Left lobe of liver (tissue), 2 donors: Measurements from ENCODE around the gene ANKS1A. TPM values are rescaled to one million over a fixed set of nuclear protein-coding genes. Genes with fewer than 3 reads are reported as not detected.
A peak's percentile ranks its signal among the peaks of the same experiment; 100 is the strongest.

Source experiments
- ATAC-seq: fragments of 200-7000 bp; cut with Tn5 transposase; one replicate; pipeline ENCODE4 v1.9.1; 2020; ENCODE audit warnings: mild to moderate bottlenecking, moderate library complexity
- DNase-seq: peaks from one replicate; pipeline ENCODE4 v3.0.0-alpha.2; 2020; ENCODE audit warnings: low spot score
- total RNA-seq: library from RNA; stranded (reverse); gene quantifications from one replicate; pipeline ENCODE4 v1.2.1, GENCODE V29; 2021
- donor health status: DM: no; HTN: no; CAD: no; lungs with moderate emphysema.
- donor health status: DM: no; HTN: yes; CAD: no.

The ANKS1A gene
- total RNA-seq, 1 donor from 2014 or later, result 13.4 TPM

DNA sequence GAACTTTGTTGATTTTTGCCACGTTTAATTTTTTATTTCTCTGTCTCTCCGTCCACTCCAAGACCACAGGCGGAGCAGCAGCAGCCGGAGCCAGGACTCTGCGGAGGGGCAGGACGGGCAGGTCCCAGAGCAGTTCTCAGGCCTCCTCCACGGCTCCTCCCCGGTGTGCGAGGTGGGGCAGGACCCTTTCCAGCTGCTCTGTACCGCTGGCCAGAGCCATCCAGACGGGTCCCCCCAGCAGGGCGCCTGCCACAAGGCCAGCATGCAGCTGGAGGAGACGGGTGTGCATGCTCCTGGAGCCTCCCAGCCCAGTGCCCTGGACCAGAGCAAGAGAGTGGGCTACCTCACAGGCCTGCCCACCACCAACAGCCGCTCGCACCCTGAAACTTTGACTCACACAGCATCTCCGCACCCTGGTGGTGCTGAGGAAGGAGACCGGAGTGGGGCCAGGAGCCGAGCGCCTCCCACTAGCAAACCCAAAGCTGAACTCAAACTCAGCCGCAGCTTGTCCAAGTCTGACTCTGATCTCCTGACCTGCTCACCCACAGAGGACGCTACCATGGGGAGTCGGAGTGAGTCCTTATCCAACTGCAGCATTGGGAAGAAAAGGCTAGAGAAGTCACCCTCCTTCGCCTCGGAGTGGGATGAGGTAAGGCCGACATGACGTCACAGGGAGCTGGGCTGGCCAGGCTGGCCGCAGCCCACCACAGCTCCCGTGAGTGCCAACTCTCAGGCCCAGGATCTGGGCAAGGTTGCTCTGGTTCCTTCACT is 128.5 kb downstream of the ANKS1A start:
- peak; percentile 67 for ATAC-seq

DNA sequence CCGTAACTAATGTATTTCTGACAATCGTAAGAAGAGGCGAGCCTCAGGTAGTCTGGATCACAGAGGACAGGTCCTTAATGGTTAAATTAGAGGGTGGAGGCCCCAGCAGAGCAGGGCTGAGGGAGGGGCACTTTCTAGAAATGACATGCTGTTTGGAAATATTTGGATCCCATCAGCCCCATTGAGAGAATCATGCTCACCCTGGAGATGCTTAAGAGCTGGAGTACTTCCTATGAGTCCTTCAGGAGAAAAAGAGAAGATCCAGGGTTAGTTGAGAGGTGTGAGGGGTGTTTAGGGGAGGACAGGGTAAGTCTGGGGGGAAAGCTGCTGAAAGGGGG is 129.1 kb downstream of the ANKS1A start:
- DNase-seq (no peak), ATAC-seq (no peak)

More for the DNA sequence above, 128.5 kb downstream of the ANKS1A start:
- DNase-seq, result peak; percentile 50

DNA sequence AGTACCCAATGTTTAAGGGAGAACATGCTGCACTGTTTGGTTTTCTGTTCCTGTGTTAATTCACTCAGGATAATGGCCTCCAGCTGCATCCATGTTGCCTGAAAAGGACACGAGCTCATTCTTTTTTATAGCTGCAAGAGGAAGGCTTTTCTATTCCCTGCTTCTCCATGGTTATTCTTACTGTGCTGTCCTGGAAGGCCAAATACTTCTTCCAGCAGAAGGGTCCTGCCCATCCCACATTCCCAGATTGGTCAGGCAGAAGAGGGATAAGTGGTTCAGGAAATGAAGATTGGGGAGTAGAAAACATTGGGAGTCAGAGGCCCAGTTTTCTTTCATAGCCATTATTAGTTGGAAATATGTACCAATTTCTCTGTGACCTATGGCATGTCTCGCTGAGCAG is 129.7 kb downstream of the ANKS1A start:
- no peak for DNase-seq
- ATAC-seq, result no peak

DNA sequence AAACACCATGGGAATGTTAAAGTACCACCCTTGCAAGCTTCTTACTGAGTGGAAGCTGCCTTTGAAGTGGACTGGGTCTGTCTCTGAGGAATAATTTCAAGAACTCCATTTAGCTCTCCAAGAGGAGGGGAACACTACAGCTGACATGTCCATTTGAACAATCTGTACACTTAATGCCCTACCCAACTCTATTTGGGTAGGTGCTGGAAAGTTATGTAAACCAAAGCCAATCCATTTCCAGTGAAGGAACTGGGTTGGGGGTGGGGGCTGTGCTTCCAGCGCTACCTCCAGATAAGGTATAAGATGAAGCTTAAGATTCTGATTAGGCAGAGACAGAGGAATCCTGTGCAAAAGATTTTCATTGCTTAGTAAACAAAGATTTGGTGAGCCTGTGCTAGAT is 130.1 kb downstream of the ANKS1A start:
- DNase-seq (no peak), ATAC-seq (no peak)

DNA sequence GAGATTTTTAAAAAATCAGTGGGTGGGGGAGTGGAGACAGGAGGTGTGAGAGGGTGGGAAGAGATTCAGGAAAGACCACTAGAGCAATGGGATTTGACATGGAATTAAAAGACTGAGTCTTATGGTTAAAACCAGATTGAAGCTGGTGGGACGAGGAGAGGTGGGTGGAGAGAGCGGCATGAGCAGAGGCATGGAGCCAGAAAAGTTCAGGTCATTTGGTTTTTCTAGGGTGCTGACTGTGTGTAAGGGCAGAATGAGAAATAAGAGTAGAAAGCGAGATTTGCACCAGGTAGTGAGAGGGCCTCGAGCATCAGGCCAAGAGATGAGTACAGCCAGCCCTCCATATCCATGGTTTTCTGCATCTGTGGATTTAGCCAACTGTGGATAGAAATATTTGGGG is 130.8 kb downstream of the ANKS1A start:
- ATAC-seq, result no peak
- no peak for DNase-seq

DNA sequence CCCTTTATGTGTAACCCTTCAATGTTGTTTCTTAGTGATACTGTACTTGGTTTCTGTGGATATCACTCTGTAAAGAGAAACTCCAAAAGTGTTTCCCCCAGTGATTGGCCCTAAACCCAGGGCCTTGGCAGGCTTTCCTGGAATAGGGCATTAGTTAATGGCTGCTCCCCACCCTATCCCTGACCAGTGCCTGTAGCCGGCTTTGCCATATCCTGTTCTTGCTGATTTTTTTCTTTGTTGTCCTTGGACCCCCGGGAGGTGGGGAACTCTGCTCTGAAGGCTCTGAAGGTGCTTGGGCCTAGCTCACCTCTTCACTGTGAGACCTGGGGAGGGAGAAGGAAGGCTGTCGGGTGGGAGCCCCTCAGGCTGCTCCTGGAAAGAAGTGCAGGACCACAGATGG is 131.9 kb downstream of the ANKS1A start:
- no peak for DNase-seq
- ATAC-seq, result no peak

DNA sequence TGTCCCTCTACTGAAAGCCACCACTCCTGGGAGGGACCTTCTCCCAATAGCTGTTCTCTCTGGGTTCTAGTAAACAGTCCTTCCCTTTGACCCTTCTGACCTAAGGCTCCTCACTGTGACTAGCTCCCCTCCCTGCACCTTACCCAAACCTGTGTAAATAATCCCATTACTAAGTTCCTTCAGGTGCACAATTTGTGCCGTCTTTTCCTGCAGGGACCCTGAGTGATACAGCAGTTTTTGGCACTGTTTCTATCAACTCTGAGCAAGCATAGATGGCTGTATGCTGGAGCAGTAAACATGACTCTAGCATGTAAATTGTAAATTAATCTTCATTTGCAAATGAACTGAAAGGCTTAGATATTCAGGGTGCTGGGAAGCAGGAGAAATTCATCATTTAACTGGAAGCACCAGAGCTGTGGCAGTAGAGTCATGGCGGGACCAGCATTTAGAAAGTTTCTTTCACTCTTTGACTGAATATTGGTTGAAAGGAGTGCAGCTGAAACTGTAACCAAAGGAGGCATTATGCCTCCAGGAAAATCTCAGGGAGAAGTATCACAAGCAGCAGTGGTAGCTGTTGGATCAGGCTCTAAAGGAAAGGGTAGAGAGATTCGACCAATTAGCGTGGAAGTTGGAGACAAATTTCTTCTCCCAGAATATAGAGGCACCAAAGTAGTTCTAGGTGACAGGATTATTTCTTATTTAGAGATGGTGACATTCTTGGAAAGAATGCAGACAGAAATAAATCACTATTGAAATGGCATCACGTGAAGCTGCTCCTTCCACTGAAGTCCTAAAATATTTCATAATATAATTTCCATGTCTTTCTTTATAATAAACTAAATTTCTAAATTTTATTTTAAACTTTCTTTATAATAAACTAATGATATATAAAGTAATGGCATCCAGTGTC is 134.3 kb downstream of the ANKS1A start:
- no peak for ATAC-seq

DNA sequence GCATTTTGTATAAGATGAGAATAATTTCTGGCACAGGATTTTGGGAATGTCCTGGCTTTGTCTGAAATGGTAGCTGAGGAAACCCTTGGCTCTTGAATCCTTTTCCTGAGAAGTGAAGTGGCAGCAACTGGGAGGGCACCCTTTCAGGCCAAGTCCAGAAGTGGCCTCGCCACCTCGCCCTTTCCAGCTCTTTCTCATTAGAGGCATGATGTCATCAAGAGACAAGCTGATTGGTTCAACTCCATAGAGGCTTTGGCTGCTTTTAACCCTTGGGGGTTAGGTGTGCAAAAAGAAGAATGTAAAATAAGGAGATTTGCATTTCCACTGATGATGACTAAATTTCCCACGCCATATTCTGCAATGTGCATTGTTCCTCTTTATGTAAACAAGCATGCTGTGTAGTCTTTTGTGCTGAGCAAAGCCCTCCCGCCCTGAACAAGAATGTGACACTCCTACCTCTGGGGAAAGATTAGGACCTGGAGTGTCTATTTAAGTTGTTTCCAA is 135.5 kb downstream of the ANKS1A start:
- peak; percentile 18 for ATAC-seq

More for the DNA sequence above, 134.3 kb downstream of the ANKS1A start:
- DNase-seq, result no peak

DNA sequence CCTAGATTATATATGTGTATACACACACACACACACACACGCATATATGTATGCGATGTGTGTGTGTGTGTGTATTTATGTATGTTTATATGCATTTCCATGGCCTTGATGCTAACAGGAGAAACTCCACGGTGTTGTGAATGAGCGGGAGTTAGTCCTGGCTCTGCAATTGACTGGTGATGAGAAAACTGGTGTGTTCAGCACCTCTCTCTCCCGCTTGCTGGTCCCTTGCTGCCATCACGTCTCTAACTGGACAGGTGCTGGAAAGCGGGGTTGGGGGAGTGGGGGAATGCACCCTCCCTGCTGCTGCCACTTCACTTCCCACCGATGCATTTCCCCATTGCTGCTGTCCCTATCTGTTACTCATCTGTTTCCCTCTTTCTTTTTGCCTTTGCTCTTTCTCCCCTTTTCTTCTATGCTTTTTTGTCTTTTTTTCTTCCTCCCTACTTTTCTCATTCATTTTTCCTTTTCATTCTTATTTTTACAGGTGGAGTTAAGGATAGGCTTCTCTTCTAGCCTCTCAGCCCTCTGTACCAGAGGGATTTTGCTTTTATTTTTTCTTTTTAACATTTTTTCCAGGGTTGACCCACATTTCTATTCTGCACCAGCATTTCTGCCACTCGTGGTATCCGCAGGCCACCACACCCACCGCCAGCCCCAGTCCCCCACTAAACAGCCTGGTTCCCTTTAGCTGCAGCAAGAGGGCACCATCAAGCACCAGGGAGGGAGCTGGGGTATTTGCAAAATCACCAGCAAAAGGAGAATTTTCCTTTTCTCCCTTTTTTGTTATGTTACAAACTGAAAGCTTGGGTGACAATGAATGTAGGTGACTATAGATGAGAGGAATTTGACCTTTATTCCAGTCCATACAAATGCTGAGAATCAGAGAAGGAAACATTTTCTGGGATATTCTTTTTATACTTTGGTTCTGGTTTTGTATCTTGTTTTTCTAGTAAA is 136.5 kb downstream of the ANKS1A start:
- DNase-seq (no peak), ATAC-seq (no peak)

More for the DNA sequence above, 135.5 kb downstream of the ANKS1A start:
- no peak for DNase-seq

DNA sequence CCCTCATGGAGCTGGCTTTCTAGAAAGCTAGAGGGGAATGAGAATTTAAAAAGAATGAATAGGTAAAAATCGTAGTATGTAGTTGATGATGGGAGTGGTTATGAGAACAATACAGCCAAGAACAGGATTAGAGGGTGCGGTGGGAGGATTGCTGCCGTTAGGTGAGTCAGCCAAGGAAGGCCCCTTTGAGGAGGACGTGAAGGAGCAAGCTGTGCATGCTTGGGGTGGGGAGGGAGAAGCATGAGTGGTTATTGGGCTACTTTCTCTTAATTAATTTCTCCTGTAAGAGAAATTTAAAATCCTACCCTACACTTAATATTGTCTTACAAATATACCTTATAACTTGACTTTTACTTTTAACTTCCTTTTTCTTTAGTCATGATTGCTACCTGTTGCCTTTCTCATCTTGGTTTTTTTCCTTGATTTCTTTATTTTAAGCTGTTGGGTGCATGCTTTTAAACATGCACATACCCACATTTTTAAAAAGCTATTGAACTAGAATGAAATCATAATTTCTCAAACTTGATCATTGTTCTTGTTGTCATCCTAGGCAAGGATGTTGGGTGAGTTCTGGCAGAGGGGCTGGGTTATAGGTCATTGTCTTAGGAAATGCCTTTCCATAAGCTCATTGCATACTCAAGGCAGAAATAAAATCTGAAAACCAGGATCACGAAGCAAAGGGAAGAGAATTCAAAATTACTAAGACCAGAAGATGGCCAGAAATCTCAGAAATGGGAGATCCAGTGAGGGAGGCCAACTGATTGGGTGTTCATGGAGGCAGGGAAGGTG is 137.6 kb downstream of the ANKS1A start:
- ATAC-seq, result no peak
- no peak for DNase-seq

DNA sequence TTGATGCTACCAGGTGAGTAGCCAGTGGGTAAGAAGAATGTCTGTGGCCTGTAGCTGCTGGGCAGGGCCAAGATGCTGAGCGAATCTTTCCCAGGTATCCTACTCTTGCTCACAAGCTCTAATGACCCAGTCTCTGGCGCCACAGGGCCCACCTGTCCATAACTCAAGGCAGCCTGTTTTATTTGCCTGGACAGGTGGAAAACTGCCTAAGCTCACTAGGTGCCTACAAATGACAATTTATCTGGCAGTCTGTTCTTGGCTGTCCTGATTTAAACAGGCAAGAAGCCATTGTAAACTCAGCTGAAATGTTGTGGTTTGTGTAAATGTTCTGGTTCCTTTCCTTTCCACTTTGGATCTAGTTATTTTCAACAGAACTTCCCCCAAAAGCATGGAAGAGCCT is 138.8 kb downstream of the ANKS1A start:
- DNase-seq (no peak), ATAC-seq (peak; percentile 89)

DNA sequence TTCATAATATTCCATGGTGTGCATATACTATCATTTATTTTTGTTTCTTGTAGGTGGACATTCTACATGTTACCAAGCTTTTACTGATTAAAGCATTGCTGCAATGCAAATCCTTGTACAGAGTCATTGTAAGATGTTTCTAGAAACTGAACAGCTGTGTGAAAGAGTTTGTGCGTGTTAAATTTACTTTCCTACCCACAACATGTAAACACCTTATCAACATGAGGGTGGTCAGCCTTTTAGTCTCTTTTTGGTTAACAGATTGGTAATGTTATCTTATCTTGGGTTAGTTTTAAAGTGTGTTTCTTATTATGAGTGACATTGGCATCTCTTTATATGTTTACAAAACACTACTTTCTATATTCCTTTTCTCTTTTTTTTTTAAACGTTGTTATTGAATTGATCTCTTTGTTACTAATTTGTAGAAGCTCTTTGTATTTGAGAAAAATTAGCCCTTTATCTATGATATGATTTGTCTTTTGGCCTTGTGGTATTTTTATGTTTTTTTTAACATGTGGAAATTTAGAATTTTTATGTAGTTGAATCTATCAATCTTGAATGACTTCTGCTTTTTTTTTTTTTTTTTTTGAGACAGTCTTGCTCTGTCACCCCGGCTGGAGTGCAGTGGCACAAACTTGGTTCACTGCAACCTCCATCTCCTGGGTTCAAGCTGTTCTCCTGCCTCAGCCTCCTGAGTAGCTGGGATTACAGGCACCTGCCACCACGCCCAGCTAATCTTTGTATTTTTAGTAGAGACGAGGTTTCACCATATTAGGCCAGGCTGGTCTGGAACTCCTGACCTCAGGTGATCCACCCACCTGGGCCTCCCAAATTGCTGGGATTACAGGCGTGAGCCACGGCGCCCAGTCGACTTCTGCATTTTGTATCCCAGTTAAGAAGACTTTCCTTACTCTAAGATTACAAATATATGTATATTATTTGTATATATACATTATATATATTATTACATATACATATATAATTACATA is 140.0 kb downstream of the ANKS1A start:
- DNase-seq (no peak), ATAC-seq (no peak)

DNA sequence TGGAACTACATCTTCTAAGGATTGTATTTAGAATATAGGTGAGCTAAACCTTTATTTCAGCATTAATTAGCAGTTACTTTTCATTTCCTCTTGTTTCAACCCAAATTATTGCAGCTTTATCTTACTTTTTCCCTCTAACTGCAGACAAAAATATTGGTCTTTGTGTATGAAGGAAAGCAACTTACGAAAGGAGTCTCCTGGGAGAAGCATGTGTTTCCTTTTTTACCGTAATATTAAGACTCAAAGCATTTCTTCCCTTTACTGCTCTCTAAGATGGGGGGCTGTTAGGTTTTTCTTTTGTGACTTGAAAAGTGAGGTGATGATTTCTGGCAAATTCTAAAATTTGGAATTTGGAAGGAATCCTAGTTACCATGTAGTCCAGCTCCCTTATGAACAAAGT is 141.0 kb downstream of the ANKS1A start:
- ATAC-seq (no peak), DNase-seq (no peak)

DNA sequence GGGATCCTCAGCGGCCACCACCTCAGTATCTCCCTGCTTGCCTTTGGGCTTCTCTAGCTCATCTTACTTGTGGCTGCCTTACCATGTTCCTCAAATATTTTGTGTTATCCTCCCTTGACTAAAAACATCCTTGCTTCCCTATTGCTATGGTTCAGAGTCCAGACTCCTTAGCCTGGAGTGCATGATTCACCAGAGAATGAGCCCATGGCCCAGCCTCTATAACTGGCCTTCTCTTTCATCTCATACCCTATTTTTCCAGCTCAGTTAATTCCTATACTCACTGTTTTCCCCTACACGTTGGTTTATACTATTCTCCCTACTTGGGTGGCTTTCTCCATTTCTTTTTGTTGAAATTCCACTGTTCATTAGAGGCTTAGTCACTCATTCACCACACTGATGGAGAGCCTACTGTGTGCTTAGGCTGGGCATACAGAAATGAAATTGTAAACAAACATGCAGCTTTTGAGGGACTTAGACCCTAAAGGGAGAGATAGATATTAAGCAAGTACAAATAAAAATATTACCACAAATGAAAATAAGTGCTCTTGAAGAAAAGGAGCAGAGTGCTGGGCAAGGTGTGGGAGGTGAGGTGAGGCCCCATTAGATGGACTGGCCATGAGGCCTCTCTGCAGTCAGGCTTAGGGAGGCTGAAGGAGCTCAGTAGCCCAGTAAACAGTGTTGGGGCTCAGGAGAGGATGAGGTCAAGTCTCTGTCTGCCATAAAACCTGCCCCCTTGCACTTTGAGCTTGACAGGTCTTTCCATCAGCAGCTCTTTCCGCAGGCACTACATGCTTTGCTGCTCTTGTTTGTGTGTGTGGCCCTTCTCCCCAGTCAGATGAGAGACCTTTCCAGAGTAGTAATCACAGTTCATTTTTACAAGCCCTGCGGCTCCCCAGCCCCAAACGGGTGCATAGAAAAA is 142.8 kb downstream of the ANKS1A start:
- no peak for DNase-seq
- peak; percentile 71 for ATAC-seq

DNA sequence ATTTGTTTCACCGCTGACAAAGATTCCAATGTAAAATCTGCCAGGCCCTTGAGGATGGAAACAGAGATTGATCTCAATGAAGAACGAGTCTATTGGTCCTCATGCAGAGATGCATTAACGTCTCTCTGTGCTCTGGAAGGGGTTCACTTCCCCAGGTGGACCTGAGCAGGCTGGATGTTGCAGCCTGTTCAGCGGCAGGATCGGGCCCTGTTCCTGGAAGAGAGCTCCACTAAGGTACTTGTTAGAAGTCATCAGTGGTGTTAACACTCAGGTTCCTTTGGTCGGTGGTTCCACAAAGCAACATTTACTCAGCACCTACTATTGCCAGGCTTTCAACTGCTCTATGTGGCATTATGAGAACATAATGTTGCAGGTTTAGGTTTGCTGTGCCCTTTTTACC is 144.6 kb downstream of the ANKS1A start:
- DNase-seq, result no peak
- ATAC-seq, result no peak

DNA sequence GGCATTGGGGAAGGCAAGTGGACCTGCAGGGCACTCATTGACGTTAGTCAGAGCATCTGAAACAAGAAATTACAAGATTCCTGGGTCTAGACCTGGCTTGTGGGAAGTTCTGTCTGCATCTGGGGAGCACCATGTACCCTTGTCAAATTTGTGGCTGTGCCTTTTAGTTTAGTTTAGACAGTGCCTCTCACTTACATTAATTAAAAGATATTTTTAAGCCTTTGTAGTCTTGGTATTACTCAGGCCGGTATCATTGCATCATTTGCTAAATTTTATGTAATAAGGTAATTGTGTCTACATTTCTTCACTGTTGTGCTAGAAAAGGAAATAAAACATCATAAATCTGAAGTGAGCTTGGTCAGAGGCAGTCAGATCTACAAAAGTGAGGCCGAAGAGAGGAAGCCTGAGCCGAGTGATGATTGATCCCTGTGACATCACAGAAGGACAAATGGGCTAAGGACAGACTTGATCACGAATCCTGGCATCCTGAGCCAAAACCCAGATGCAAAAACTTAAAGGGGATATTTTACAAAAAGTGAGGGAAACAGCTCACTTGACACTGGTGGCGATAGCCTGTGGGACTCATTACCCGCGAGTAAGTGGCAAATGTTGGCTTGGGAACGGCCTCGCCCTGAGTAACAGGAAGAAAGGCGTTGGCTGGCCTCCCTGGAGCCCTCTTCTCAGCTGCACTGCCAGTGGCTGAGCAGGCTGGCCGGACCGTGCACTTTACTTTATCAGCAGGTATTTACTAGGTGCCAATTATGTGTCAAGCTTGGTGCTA is 145.5 kb downstream of the ANKS1A start:
- DNase-seq (no peak), ATAC-seq (peak; percentile 33)

DNA sequence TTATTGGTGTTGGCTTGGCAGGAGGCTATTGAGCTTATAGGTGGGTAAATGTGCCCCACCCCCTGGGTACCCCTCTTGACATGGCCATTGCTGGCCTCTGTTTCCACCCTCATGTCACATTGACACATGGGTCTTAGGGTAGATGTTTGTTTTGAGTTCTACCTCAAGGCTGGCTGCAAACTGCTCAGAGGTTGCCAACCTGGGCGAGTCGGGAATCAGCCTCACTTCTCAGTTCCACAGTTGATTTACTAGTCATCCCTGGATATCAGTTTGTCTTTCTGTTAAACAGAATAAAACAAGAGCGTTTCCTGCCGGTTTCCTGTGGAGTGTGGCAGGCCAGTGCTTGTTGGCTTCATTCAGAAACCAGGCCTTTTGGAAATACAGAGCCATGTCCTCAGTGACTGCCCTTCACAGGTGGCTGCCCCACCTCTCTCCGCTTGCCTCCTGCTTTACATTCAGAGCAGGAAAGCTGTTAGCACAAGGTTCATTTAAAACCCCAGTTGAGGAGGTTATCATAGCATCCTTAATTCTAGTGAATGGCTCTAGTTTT is 146.5 kb downstream of the ANKS1A start:
- ATAC-seq, result peak; percentile 17

More for the DNA sequence above, 146.5 kb downstream of the ANKS1A start:
- DNase-seq, result no peak
